CD4-positive, alpha-beta T cell treated with Interleukin-15 for 1 hour (primary cell): ENCODE measurements around the gene TRIP6.
A peak's percentile ranks its signal among the peaks of the same experiment; 100 is the strongest.
"Not testable (repeated sequence)": the region's sequence is repeated elsewhere in the genome, so short reads cannot be mapped to it uniquely, and the experiment has no call there.

Source experiments
- DNase-seq: peaks from one replicate; pipeline ENCODE4 v3.0.0-alpha.2; 2020

The TRIP6 gene

DNA sequence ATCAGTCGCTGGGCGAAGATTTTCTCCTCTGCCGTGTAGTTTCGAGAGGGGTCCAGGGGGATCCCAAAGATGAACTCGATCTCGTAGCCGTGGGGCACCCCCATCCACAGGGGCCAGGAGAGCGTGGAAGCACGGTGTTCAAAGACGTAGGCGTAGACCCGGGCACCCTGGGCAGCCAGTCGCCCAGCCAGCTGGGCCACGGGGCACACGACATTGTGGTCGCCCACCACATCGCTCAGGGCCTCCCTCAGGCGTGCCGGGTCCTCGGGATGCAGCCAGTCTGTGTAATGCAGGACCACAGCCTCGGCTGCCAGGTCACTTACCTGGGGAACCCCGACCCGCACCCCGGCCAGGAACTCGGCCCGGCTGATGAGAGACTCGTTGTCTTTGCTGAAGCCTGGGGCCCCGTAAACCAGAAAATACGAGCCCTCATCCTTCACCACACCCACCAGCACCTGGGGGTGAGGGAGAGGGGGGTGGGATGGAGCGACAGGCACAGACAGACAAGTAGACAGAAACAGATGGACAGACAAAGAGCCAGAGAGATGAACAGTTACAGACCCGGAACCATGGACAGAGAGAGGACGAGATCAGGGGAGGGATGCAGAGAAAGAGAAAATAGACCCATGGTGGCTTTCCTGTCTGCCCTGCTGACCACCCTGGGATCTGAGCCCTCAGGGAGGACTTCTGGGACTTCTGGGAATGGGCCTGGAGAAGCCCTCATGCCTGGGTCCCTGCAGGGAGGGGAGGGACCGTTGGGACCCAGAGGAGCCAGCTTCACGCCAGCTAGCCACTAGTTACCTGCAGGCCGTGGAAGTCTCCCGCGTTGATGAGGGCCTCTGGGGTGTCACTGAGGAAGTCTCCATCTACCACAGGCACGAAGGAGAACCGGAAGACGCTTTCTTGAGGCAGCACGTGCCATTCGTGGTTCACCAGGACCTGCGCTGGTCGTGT lies 25.5 kb downstream of the TRIP6 start:
- DNase-seq = no peak

DNA sequence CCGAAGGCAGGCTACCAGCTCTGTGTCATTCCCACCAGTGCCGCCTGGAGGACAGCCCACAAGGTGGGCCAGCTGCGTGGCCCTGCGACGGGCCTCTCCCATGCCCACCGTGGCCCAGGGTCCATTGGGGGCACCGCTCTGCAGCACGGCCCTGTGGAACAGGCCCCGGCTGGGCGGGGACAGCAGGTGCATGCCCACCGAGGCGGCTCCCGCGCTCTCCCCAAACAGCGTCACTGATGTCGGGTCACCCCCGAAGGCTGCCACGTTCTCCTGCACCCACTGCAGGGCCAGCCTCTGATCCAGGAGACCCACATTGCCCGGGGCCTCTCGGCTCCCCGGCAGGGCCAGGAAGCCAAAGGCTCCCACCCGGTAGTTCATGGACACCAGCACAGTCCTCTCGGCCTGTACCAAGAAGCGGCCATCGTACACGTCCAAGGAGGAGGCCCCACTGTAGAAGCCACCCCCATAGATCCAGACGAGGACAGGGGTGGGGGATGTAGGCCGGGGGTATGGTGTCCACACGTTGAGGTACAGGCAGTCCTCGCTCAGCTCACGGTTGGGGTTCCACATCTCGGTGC lies 26.2 kb downstream of the TRIP6 start:
- no peak for DNase-seq

DNA sequence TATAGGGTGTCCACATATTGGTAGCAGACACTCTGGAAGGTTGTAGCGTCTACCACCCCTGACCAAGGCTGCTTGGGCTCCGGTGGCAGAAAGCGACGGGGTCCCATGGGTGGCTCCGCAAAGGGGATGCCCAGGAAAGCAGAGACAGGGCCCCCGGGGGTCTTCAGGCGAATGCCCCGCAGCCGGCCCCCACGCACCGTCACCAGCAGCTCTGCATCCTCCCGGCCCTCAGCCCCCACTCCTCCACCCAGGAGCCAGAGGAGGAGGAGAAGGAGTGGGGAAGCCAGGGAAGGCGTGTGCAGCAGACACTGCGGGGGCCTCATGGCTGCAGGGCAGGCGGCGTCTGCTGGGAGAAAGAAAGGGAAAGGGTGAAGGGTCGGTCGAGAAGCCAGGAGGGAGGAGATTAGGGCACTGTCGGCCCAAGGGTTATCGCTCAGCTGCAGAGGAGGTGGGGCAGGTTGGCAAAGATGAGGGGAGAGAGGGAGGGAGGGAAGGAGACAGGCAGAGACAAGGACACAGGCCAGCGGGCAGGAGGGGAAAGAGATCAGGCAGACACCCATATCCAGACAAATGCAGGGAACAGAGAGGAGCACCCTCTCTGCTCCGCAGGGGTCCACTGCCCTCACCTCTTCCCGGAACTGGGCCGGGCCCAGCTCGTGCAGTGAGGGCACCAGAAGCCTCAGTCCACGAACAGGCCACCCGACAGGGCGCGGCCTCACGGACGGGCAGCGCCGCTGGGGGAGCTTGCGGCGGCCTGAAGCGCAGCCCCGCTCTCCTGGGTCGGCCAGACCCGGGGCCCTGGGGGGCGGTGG lies 26.9 kb downstream of the TRIP6 start:
- no peak for DNase-seq

DNA sequence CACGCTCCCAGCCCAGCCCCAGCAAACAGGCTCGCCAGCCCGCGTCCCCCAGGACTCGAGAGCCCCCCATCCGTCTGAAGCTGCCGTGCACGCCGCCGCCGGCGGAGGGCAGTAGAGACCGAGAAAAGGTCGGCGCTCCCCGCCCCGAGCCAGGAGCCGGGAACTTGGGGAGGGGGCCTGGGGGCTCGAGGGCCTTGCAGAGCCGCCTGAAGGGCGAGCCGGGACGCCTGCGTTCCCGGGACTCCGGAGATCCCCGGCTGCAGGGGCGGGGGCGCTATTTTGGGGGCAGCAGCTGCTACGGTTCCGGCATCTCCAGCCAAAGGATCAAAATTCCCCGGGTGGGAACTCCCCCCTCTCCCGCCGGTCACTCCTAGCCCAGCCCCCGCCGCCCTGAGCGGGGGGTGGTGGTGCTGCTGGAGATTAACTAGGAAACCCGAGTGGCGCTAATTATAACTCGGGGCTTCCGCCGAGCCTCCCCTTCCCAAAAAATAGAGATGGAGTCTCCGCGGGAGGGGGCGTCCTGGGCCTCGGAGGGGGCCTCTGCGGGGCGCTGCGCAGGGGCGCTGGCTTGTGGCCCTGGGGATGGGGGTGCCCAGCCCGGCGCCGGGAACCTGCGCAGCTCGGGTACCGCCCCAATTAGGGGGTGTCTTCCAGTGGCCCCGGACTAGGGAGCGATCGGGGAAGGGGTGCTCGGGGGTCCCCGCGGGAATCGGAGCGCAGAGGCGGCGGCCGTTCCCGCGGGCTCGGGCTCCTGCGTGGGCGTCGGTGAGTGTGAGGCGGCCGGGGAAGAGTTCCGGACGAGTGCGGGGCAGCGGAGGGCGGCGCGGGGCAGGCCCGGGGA lies 27.9 kb downstream of the TRIP6 start:
- DNase-seq = peak; percentile 34

DNA sequence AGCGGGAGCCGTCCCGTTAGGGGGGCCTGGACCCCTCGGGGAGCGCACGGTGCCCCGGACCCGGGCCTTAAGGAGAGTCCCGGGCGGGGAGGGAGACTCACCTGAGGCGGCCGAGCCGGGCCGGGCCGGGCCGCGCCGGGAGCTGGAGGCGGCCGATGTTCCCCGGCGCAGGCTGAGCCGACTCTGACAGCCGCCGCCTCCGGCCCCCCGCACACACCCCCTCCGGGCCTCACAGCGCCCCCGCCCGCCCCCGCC lies 28.4 kb downstream of the TRIP6 start, which contains the start of gene ACHE:
Gene ACHE (minus strand): TSS at position 188 of the 255 bp plus-strand sequence. CDS start 1,656 bp downstream, outside the sequence.
- DNase-seq = no peak

DNA sequence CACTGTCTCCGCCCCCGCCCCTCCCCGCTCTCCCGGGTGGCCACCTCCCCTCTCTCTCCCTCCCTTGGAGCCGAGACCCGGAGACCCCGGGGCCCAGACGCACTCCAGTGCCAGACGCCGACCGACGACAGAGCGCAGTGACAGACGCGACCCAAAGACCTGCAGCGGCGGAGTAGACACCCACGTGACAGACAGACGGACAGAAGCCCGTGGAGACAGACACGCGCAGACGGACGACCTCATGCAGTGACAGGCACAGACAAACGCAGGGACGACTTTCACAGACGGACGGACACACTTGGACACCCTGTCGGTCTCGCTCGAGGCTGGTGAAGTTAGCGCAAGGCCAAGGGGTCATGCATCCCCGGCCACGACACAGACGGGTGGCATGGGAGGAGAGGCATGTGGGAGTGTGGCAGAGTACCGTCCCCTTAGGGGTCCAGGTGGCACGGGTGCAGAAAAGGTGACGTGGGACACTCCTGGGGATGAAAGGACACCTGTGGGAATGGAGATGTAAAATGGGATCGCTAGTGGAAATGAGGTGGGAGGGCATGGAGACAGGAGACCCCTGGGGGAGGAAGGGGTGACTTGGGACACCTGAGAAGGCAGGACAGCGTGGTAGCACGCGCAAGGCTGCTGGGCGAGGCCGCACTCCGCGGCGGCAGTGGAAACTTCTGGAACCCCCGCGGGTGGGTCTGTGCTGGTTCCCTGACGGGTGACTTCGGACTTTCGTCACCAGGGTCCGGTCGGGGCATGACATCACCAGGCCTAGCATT lies 29.0 kb downstream of the TRIP6 start:
- DNase-seq = peak; percentile 52

DNA sequence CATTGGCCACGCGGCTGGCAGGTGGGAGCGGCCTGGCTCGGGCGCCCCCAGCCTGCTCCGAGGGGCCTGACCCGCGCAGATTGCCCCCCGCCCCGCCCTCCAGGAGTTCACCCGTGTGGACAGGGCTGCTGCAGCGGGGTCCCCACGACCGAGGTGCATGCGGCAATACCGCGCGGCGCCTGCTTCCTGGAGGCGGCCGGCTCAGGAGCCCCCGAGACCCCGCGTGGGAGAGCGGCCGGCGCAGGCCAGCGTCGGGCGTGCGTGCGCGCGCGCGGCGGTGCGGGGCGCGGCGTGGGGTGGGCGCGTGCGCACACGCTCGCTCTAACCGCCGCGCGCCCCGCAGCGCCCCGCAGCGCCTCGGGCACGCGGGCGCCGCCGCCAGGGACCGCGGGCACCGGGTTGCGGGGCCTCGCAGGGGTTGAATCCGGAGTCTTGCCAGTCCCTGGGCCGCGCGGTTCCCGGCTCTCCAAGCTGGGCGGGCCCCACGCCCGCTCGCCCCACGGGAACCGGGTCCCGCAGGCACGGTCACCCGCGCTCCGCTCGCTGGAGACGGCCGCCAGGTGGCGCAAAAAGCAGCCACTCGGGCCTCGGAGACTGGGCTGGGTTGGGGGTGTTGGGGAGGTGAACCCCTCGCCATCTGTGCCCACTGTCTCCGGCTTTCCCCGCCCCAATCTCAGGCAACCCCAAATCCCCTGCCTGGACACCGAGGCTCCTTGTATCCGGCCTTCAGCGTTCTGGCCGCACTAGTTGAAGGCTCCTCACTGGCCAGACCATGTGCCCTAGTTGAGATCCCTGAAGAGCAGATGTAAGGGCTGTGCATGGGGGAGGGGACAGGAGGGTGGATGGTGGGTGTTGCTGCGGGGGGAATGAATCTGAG lies 29.8 kb downstream of the TRIP6 start:
- peak; percentile 51 for DNase-seq

DNA sequence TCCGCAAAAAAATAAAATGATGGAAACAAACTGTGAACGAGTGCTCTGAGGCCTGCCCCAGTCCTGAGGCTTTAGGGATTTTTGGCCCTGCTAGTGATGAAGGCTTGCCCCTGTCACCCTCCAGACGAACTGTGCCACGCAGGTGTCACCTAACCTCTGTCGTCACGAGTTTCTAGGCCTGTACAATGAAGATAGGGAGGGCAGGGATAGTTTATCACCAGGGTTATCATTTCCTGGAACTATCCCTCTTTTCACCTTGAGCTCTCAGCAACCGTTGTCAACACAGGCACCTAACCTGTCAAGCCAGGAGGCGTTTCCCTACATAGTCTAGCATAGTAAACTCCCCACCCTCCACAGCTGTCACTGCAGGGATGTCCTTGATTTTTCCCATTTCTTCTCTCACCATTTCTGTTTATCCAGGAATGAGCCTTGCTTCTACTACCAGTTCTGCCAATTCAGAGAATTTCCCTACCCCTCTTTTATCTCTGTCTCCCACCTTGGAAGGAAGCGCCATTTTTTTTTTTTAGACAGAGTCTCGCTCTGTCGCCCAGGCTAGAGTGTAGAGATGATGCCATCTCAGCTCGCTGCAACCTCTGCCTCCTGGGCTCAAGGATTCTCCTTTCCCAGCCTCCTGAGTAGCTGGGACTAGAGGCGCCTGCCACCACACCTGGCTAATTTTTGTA lies 30.7 kb downstream of the TRIP6 start:
- DNase-seq = no peak

DNA sequence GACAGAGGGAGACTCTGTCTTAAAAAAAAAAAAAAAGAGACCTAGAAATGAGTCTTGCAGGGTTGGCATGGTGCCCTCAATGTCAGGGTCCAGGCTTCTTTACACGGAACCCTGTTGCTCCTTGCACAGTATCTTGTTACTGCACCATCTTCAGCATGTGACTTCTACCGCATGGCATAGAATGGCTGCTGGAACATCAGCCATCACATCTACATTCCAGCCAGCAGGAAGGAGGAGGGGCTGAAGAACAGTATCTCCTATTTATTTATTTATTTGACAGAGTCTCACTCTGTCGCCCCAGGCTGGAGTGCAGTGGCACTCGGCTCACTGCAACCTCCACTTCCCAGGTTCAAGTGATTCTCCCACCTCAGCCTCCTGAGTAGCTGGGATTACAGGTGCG lies 32.2 kb downstream of the TRIP6 start:
- DNase-seq = no peak

DNA sequence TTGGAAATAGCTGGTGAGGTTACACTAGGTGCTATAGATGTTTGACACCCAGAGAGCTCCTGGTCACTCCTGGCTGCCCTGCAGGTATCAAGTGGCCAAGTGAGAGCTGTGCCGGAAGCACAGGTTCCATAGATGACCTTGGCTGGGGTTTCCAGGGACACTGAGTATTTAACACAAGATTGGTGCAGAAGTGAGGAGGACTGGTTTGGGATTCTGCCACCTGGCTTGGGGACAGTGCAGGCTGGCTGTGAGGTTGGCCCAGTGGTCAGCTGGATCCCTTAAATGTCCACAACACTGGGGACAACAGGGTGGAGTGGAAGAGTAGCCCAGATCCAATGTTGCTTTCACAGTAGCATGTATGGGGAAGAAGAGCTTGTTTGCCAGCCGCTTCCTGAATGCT lies 33.8 kb downstream of the TRIP6 start:
- no peak for DNase-seq

DNA sequence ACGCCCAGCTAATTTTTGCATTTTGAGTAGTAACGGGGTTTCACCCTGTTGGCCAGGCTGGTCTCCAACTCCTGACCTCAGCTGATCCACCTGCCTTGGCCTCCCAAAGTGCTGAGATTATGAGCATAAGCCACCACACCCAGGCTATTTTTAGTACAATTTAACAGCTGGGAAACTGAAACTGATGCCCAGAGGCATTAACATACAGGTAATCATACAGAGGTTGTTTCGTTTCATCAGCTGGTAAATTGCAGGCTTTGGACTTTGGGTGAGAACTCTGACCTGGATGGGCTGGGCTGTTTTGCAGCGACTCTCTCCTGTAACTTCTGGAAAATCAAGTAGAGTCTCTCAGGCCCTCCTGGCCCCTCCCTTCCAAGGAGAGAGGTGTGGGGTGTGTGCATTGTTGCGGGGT lies 34.7 kb downstream of the TRIP6 start:
- no peak for DNase-seq

DNA sequence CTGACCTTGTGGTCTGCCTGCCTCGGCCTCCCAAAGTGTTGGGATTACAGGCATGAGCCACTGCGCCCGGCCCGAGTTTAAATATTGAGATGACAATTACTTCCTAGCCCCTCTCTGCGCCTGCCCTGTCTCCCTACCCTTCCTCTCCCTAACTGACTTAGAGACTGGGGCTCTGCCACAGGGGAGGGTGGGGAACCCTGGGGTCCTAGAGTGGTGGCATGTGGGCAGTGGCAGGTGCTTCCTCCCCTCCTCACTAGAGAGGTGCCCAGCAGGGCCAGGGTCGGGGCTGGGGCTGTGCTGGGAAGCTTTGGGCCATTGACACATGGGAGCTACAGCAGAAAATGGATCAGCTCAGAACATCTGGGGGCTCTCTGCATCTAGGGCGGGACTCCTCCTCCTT lies 35.5 kb downstream of the TRIP6 start:
- no peak for DNase-seq

DNA sequence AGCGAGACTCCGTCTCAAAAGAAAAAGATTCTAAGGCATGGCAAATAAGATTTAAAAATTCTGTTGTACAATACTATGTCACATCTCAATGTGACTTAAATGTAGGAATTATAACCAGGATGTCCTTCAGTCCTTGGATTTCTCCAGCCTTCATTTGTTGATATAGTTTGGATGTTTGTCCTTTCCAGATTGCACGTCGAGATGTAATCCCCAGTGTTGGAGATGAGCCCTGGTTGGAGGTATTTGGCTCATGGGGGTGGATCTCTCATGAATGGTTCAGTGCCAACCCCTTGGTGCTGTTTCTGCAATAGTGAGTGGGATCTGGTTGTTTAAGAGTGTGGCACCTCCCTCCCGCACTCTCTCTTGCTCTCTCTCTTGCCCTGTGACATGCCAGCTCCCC lies 41.3 kb downstream of the TRIP6 start:
- no peak for DNase-seq

DNA sequence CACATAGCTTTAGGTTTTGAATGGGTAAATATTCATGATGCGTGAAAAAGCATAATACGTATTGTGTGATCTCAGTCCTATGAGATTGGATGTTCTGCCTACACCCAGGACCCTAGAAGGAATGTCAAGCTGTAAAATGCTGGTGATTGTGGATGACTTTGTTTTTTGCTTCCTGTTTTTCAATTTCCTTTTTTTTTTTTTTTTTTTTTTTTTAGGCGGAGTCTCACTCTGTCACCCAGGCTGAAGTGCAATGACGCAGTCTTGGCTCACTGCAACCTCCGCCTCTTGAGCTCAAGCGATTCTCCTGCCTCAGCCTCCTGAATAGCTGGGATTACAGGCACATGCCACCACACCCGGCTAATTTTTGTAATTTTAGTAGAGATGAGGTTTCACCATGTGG lies 43.3 kb downstream of the TRIP6 start:
- peak; percentile 55 for DNase-seq

DNA sequence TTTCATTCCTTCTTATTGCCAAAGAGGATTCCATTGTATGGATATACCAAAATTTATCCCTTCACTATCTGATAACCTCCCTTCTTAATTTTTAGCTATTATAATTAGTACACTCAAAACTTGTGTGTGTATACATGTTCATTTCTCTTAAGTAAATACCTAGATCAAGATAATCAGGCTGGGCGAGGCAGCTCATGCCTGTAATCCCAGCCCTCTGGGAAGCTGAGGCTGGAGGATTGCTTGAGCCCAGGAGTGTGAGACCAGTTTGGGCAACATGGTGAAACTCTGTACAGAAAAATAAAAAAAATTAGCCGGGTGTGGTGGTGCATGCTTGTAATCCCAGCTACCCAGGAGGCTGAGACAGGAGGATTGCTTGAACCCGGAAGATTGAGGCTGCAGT lies 44.3 kb downstream of the TRIP6 start:
- no peak for DNase-seq

DNA sequence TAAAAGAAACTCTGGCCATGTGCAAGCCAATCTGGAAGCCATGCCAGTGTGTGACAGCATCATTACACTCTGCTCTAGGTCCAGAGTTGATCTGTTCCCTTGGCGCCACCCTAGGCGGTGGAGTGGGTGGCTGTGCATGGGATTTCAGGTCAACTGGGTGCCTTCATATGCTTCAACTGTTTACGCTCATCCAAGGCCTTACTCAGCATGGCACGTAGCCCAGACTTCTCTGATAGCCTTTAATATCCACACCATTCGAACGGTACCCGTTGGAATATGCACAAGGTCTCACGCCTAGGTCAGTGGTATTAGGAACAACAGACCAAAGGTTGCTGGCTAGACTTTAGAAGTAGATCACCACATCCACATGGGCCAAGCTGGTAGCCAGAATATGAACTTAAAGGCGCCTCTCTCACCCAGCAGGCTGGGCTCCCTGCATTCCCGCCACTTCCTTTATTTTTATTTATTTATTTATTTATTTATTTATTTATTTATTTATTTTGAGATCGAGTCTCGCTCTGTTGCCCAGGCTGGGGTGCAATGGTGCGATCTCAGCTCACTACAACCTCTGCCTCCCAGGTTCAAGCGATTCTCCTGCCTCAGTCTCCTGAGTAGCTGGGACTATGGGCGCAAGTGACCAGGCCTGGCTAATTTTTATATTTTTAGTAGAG lies 47.2 kb downstream of the TRIP6 start:
- no peak for DNase-seq

DNA sequence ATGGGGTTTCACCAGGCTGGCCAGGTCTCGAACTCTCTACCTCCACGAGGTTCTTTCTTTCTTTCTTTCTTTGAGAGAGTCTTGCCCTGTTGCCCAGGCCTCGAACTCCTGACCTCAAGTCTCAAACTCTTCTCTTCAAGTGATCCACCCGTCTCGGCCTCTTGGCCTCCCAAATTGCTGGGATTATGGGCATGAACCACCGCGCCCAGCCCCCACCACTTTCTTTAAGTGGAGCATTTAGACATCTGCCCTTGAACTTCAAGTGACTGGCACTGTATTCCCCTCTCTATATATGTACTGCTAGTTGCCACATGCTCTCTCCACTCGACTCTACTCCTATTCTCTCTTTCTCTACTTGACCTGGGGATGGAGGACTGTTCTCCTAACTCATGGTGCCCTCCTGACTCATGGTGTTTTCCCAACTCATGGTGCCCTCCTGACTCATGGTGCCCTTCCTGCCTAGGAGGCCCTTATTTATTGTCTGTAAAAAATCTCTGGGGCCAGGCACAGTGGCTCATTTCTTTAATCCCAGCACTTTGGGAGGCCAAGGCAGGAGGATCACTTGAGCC lies 47.8 kb downstream of the TRIP6 start:
- peak; percentile 59 for DNase-seq

DNA sequence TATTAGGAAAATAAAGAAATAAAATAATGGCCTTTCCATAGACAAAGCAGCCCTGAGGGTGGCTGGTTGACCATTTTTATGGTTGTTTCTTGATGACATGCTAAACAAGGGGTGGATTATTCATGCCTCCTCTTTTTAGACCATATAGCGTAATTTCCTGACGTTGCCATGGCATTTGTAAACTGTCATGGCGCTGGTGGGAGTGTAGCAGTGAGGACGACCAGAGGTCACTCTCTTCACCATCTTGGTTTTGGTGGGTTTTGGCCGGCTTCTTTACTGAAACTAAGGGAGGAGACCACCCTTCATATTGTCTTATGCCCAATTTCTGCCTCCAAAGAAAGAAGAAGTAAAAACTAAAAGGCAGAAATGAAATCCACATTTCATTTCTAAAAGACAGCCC lies 52.1 kb downstream of the TRIP6 start:
- DNase-seq = not testable (repeated sequence)

DNA sequence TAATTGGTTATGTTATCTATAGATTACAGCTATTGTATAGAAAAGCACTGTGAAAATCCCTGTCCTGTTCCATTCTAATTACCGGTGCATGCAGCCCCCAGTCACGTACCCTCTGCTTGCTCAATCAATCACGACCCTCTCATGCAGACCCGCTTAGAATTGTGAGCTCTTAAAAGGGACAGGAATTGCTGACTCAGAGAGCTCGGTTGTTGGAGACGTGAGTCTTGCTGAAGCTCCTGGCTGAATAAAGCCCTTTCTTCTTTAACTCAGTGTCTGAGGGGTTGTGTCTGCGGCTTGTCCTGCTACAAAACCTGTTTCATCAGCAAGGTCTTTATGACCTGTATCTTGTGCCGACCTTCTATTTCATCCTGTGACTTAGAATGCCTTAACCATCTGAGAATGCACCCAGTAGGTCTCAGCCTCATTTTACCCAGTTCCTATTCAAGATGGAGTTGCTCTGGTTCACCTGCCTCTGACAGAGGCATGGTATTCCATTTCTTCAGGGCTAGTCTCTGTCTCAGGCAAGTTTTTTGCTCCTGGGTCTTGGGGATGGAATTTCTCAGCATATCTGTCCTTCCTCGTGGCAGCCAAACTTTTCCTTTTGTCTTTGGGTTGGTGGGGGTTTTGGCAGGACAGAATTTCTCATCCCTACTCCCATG lies 52.7 kb downstream of the TRIP6 start:
- DNase-seq = not testable (repeated sequence)
